IPS-NIHi7 (cell line): Measurements from ENCODE around the gene PTPRG.

ENCODE experiments used
- DNase-seq: peaks from one replicate; pipeline ENCODE4 v3.0.0; 2012; ENCODE audit warnings: mixed read lengths; ENCODE audit errors: extremely low spot score

Gene PTPRG

GRCh38 chr3:62343755-62344154, 782.4 kb downstream of the PTPRG start:
- DNase-seq = no peak
